RWPE1 (cell line): Measurements from ENCODE around the gene E2F7.

Experiments
- CTCF ChIA-PET: fragments of 350-600 bp; sonication (Branson Sonifier 250); formaldehyde crosslinking; extraction: SDS; loops from one replicate; lab custom pipeline; 2021; lab: Yijun Ruan, JAX
- POLR2A ChIA-PET: fragments of 400-600 bp; formaldehyde crosslinking; extraction: SDS; loops from one replicate; lab custom pipeline; 2020; ENCODE audit warnings: antibody characterized with exemption; ENCODE audit not compliant: low non-redundant PET; lab: Yijun Ruan, JAX
- DNase-seq: peaks from one replicate; pipeline ENCODE4 v3.0.0; 2012; ENCODE audit warnings: low spot score
- H3K27ac ChIP-seq: fragments of 450-650 bp; 2 replicates; pipeline ENCODE4 v1.5.1; 2017
- CTCF ChIP-seq: fragments of 450-650 bp; conservative IDR thresholded peaks from 2 replicates; pipeline ENCODE4 v1.5.1; 2017; ENCODE audit warnings: low read depth, mild to moderate bottlenecking

E2F7 gene

GRCh38 chr12:77003914-77004313, 61.5 kb downstream of the E2F7 start:
- DNase-seq, result no peak
- CTCF ChIA-PET, result no interaction called here
- TF ChIP-seq CTCF, result no peak
- no peak overlapping the region for H3K27ac ChIP-seq
- POLR2A ChIA-PET, result no interaction called here

GRCh38 chr12:77003246-77003645, 62.1 kb downstream of the E2F7 start:
- no peak for TF ChIP-seq CTCF
- no peak for DNase-seq
- CTCF ChIA-PET, result interaction anchor here (0.8 kb wide), 1 partner anchor 34 kb away, joined by 4 read pairs; no protein-coding TSS in a partner anchor
- H3K27ac ChIP-seq, result no peak overlapping the region
- POLR2A ChIA-PET, result no interaction called here

- CTCF ChIA-PET, result interaction anchor here (0.6 kb wide), 1 partner anchor 392 kb away, joined by 4 read pairs; no protein-coding TSS in a partner anchor
- TF ChIP-seq CTCF, result no peak
- no peak for DNase-seq
- POLR2A ChIA-PET, result no interaction called here
- H3K27ac ChIP-seq, result no peak overlapping the region
Observed at GRCh38 chr12:77002382-77002781, 63.0 kb downstream of the E2F7 start.

GRCh38 chr12:77001276-77001675, 64.1 kb downstream of the E2F7 start:
- ChIA-PET POLR2A (no interaction called here), CTCF (interaction anchor here (1.4 kb wide), 1 partner anchor 10 kb away, joined by 5 read pairs; no protein-coding TSS in a partner anchor)
- no peak for DNase-seq
- no peak overlapping the region for H3K27ac ChIP-seq
- TF ChIP-seq CTCF, result no peak

GRCh38 chr12:76998908-76999556, 66.3 kb downstream of the E2F7 start:
- ChIA-PET CTCF (interaction anchor here (0.6 to 1.5 kb wide), 2 partner anchors 12 to 147 kb away, joined by 3 to 6 read pairs; no protein-coding TSS in a partner anchor), POLR2A (no interaction called here)
- DNase-seq, result no peak
- no peak for TF ChIP-seq CTCF
- H3K27ac ChIP-seq, result no peak overlapping the region

GRCh38 chr12:76998386-76998785, 67.0 kb downstream of the E2F7 start:
- CTCF ChIA-PET, result interaction anchor here (1.5 kb wide), 1 partner anchor 12 kb away, joined by 6 read pairs; no protein-coding TSS in a partner anchor
- H3K27ac ChIP-seq, result no peak overlapping the region
- no peak for DNase-seq
- no peak for TF ChIP-seq CTCF
- POLR2A ChIA-PET, result interaction anchor here (0.8 kb wide), 1 partner anchor 1487 kb away, joined by 3 read pairs; no protein-coding TSS in a partner anchor
